Astrocyte (in vitro differentiated cells and primary cell): Measurements from ENCODE around the gene KCNN3. TPM values are rescaled to one million over a fixed set of nuclear protein-coding genes. Genes with fewer than 3 reads are reported as not detected.
A peak's percentile ranks its signal among the peaks of the same experiment; 100 is the strongest.

Source experiments
- DNase-seq: peaks from one replicate; pipeline ENCODE4 v3.0.0-alpha.2; 2010; ENCODE audit warnings: low read depth
- FAIRE-seq: peaks from 2 replicates; lab custom pipeline; 2011; peaks lifted over from hg19 to GRCh38; lab: Jason Lieb, UNC
- H2AFZ ChIP-seq: 2 replicates; pipeline ENCODE4 v1.6.0; 2012; ENCODE audit warnings: low read depth, low read length, inconsistent platforms
- H3K27ac ChIP-seq: 2 replicates; pipeline ENCODE4 v1.5.1; 2011; ENCODE audit warnings: low read depth, low read length, inconsistent platforms
- H3K27me3 ChIP-seq: 2 replicates; pipeline ENCODE4 v1.6.0; 2011; ENCODE audit warnings: low read length, inconsistent platforms; ENCODE audit not compliant: insufficient read depth
- H3K36me3 ChIP-seq: 2 replicates; pipeline ENCODE4 v1.5.1; 2011; ENCODE audit warnings: low read length, inconsistent platforms; ENCODE audit not compliant: insufficient read depth
- H3K4me1 ChIP-seq: 2 replicates; pipeline ENCODE4 v1.5.1; 2011; ENCODE audit warnings: low read length, inconsistent platforms; ENCODE audit not compliant: insufficient read depth
- H3K4me2 ChIP-seq: 2 replicates; pipeline ENCODE4 v1.6.0; 2012; ENCODE audit warnings: low read length, inconsistent platforms
- H3K4me3 ChIP-seq: 2 replicates; pipeline ENCODE4 v1.5.1; 2011; ENCODE audit warnings: low read depth, mild to moderate bottlenecking, low read length, inconsistent platforms; ENCODE audit not compliant: insufficient read depth
- H3K79me2 ChIP-seq: 2 replicates; pipeline ENCODE4 v1.6.0; 2012; ENCODE audit warnings: mild to moderate bottlenecking, low read length, inconsistent platforms; ENCODE audit not compliant: insufficient read depth
- H3K9ac ChIP-seq: 2 replicates; pipeline ENCODE4 v1.6.0; 2012; ENCODE audit warnings: mild to moderate bottlenecking, low read length, inconsistent platforms
- H3K9me3 ChIP-seq: 2 replicates; pipeline ENCODE4 v1.5.1; 2012; ENCODE audit warnings: low read depth, mild to moderate bottlenecking, low read length, inconsistent platforms; ENCODE audit not compliant: insufficient read depth
- H4K20me1 ChIP-seq: 2 replicates; pipeline ENCODE4 v1.6.0; 2012; ENCODE audit warnings: low read length, inconsistent platforms; ENCODE audit not compliant: insufficient read depth
- H3K27ac Mint-ChIP-seq: one replicate; pipeline ENCODE4 v1.8.0; 2021; ENCODE audit warnings: mild to moderate bottlenecking, mixed read lengths; ENCODE audit not compliant: unreplicated experiment
- H3K27me3 Mint-ChIP-seq: one replicate; pipeline ENCODE4 v1.8.0; 2021; ENCODE audit warnings: low read depth, mixed read lengths; ENCODE audit not compliant: unreplicated experiment
- H3K36me3 Mint-ChIP-seq: one replicate; pipeline ENCODE4 v1.8.0; 2021; ENCODE audit warnings: low read depth, mixed read lengths; ENCODE audit not compliant: unreplicated experiment
- H3K4me1 Mint-ChIP-seq: one replicate; pipeline ENCODE4 v1.8.0; 2021; ENCODE audit warnings: low read depth, mixed read lengths; ENCODE audit not compliant: unreplicated experiment
- H3K4me3 Mint-ChIP-seq: one replicate; pipeline ENCODE4 v1.8.0; 2021; ENCODE audit warnings: mild to moderate bottlenecking, moderate library complexity, mixed read lengths; ENCODE audit not compliant: unreplicated experiment
- H3K9me3 Mint-ChIP-seq: one replicate; pipeline ENCODE4 v1.8.0; 2021; ENCODE audit warnings: mild to moderate bottlenecking, mixed read lengths; ENCODE audit not compliant: unreplicated experiment
- EZH2 ChIP-seq: IDR thresholded peaks from 2 replicates; pipeline ENCODE4 v1.6.1; 2012; ENCODE audit warnings: mild to moderate bottlenecking, low read length, inconsistent platforms; ENCODE audit not compliant: insufficient read depth
- total RNA-seq: library from RNA; stranded (reverse); gene quantifications from 2 replicates; pipeline ENCODE4 v1.2.1, GENCODE V29; 2021
- TF ChIP-seq, protein P1 (sequence below): IDR thresholded peaks from 2 replicates; pipeline ENCODE4 v1.5.1; 2011; ENCODE audit warnings: low read depth, mild to moderate bottlenecking, inconsistent platforms, low read length, moderate library complexity; ENCODE audit not compliant: insufficient read depth

Gene KCNN3
- total RNA-seq, 1 donor from 2014 or later = 0.66 TPM

DNA sequence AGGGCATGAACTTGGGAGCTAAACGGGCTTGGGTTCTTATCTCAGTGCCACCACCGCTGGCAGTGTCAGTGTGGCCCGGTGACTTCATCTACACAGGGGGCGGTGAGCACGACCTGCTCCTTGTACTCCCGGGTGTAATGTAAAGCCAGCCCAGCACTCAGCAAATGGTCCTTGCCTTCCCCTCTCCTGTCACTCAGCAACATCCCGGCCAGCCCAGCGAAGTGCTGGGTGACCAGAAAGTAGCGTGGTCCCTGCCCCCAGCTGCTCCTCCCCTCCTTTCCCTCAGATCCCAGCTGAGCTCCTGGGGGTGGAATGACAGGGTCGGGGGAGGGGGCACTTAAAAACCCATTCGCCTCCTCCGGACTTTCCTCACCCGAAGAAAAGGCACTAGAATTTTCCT is 7.2 kb downstream of the KCNN3 start:
- Histone ChIP-seq H3K79me2 (no peaks in the 10 kb centered on the region), H3K4me1 (peaks cover 42% of the 10 kb centered on the region), H3K27me3 (no peaks in the 10 kb centered on the region), H3K36me3 (no peaks in the 10 kb centered on the region), H3K4me3 (no peak overlapping the region), H3K27ac (no peak overlapping the region), H4K20me1 (no peaks in the 10 kb centered on the region), H3K9ac (peak overlapping the region; percentile 15), H3K9me3 (no peaks in the 10 kb centered on the region), H3K4me2 (peak overlapping the region; percentile 51), H2AFZ (peak overlapping the region; percentile 30)
- FAIRE-seq = no peak
- peak overlapping the region; percentile 19 for H3K27ac Mint-ChIP-seq
- TF ChIP-seq, protein P1, sequence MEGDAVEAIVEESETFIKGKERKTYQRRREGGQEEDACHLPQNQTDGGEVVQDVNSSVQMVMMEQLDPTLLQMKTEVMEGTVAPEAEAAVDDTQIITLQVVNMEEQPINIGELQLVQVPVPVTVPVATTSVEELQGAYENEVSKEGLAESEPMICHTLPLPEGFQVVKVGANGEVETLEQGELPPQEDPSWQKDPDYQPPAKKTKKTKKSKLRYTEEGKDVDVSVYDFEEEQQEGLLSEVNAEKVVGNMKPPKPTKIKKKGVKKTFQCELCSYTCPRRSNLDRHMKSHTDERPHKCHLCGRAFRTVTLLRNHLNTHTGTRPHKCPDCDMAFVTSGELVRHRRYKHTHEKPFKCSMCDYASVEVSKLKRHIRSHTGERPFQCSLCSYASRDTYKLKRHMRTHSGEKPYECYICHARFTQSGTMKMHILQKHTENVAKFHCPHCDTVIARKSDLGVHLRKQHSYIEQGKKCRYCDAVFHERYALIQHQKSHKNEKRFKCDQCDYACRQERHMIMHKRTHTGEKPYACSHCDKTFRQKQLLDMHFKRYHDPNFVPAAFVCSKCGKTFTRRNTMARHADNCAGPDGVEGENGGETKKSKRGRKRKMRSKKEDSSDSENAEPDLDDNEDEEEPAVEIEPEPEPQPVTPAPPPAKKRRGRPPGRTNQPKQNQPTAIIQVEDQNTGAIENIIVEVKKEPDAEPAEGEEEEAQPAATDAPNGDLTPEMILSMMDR = no peak
- TF ChIP-seq EZH2 = no peak
- H3K36me3 Mint-ChIP-seq = peaks cover 2% of the 10 kb centered on the region
- no peaks in the 10 kb centered on the region for H3K9me3 Mint-ChIP-seq
- peaks cover 31% of the 10 kb centered on the region for H3K4me1 Mint-ChIP-seq
- peaks cover 1% of the 10 kb centered on the region for H3K27me3 Mint-ChIP-seq
- no peak overlapping the region for H3K4me3 Mint-ChIP-seq
- no peak for DNase-seq

DNA sequence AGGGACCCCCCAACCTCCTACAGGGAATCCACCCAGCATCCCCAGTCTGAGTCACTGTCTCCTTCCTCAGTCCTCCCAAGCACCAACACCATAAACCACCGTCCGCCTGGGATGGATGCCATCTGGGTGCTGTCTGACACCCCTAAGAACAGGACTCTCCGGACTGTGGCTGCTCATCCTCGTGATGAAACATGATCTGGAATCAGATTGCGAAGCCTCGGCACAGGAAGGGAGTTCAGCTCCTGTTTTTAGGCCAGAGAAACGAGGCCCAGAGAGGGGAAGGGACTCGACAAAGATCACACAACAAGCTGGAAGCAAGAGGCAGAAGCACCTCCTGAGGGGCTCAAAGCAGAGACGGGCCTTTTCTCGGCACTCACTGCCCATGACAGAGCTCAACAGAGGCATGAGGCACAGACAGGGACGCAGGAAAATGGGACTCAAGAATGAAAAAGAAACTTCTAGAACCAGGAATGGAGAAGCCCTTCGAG is 8.4 kb downstream of the KCNN3 start:
- no peak for FAIRE-seq
- Histone ChIP-seq H3K4me1 (peaks cover 37% of the 10 kb centered on the region), H3K27ac (no peak overlapping the region), H3K4me3 (no peak overlapping the region), H4K20me1 (no peaks in the 10 kb centered on the region), H3K27me3 (no peaks in the 10 kb centered on the region), H3K4me2 (no peak overlapping the region), H3K9me3 (no peaks in the 10 kb centered on the region), H3K9ac (no peak overlapping the region), H3K36me3 (no peaks in the 10 kb centered on the region), H2AFZ (no peak overlapping the region), H3K79me2 (no peaks in the 10 kb centered on the region)
- no peak for TF ChIP-seq EZH2
- TF ChIP-seq, protein P1 = no peak
- Mint-ChIP-seq H3K27me3 (peaks cover 9% of the 10 kb centered on the region), H3K27ac (peak overlapping the region; percentile 43), H3K9me3 (no peaks in the 10 kb centered on the region), H3K4me3 (no peak overlapping the region), H3K4me1 (peaks cover 36% of the 10 kb centered on the region), H3K36me3 (peaks cover 4% of the 10 kb centered on the region)
- peak; percentile 41 for DNase-seq

DNA sequence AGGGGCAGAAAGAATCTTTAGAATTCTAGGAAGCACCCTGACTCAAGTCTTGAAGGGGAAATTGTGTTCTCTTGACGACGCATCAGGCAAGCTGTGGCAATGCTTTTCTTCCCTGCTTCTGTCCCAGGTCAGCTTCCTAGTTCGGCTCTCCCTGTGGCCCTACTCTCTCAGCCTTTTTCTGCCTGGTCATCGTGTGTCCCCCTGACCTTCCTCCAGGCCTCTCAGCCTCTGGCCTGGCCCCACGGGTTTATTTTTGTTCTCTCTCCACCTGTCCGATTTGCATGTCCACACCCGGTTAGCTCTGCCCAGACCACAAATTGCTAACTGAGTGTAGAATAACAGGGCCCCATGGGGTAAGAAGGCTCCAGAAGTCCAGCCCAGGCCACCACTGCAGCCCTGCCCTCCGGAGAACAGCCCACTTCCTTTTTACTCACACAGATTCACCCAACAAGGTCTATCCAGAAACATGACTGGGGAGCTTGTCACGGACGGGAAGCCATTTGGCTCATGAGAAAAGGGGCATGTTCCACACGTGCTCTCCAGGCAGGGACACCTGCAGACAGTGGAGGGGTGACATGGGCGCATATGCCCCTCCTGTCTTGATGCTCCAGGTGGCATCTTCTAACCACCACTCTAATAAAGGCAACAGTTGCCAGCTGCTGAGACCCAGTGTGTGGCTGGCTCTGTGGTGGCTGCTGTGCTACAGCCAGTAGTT is 9.8 kb downstream of the KCNN3 start:
- no peaks in the 10 kb centered on the region for H4K20me1 ChIP-seq
- H3K27ac ChIP-seq = no peak overlapping the region
- no peak overlapping the region for H2AFZ ChIP-seq
- no peaks in the 10 kb centered on the region for H3K36me3 ChIP-seq
- Mint-ChIP-seq H3K36me3 (peaks cover 4% of the 10 kb centered on the region), H3K4me3 (no peak overlapping the region), H3K4me1 (peaks cover 31% of the 10 kb centered on the region), H3K9me3 (no peaks in the 10 kb centered on the region), H3K27ac (peak overlapping the region; percentile 69), H3K27me3 (peaks cover 13% of the 10 kb centered on the region)
- DNase-seq (no peak), FAIRE-seq (no peak)
- no peak overlapping the region for H3K9ac ChIP-seq
- no peaks in the 10 kb centered on the region for H3K27me3 ChIP-seq
- no peak overlapping the region for H3K4me3 ChIP-seq
- no peak overlapping the region for H3K4me2 ChIP-seq
- H3K79me2 ChIP-seq = no peaks in the 10 kb centered on the region
- TF ChIP-seq, protein P1 = no peak
- TF ChIP-seq EZH2 = no peak
- H3K9me3 ChIP-seq = no peaks in the 10 kb centered on the region
- peaks cover 28% of the 10 kb centered on the region for H3K4me1 ChIP-seq
